NCI-H146 treated with DMSO at 0.1 percent for 48 hours (cell line): Measurements from ENCODE around the gene HMGN1.

Source experiments
- DNase-seq: peaks from one replicate; lab custom pipeline; 2025; ENCODE audit not compliant: unreplicated experiment; lab: John Stamatoyannopoulos, UW

The HMGN1 gene

GRCh38 chr21:39311164-39311563 is 37.7 kb downstream of the HMGN1 start:
- no peak for DNase-seq

- DNase-seq, result no peak
These were observed 41.4 kb downstream of the HMGN1 start for GRCh38 chr21:39307466-39307865.

GRCh38 chr21:39300587-39300986 is 48.3 kb downstream of the HMGN1 start:
- DNase-seq, result no peak

- no peak for DNase-seq
These were observed 52.0 kb downstream of the HMGN1 start for GRCh38 chr21:39296891-39297290.
